GM12878 (cell line): Measurements from ENCODE around the gene LYPD6. TPM values are rescaled to one million over a fixed set of nuclear protein-coding genes. Genes with fewer than 3 reads are reported as not detected.

Source experiments
- ATAC-seq: fragments of 200-7000 bp; cut with Tn5 transposase; 3 replicates; pipeline ENCODE4 v1.9.1; 2020; ENCODE audit warnings: mild to moderate bottlenecking, moderate library complexity
- BruUV-seq: library from RNA; stranded (reverse); fragments of 400-500 nt; replicated peaks from 2 replicates; lab custom pipeline; 2021; lab: Mats Ljungman, UMichigan
- CTCF ChIA-PET: fragments of 300-600 bp; sonication (Branson Sonifier 250); formaldehyde crosslinking; extraction: SDS; loops from one replicate; lab custom pipeline; 2021; ENCODE audit warnings: inconsistent platforms; lab: Yijun Ruan, JAX
- POLR2A ChIA-PET: fragments of 350-600 bp; formaldehyde crosslinking; extraction: SDS; loops from one replicate; lab custom pipeline; 2021; ENCODE audit warnings: inconsistent platforms; lab: Charles Lee
- RAD21 ChIA-PET: fragments of 300-600 bp; sonication (Branson Sonifier 250); formaldehyde crosslinking; loops from one replicate; lab custom pipeline; 2023; ENCODE audit warnings: antibody characterized with exemption; ENCODE audit not compliant: unreplicated experiment; lab: Charles Lee
- SMC1A ChIA-PET: fragments of 300-600 bp; sonication (Branson Sonifier 250); formaldehyde crosslinking; loops from one replicate; lab custom pipeline; 2023; ENCODE audit not compliant: unreplicated experiment, uncharacterized antibody; lab: Charles Lee
- DNase-seq: peaks from one replicate; pipeline ENCODE4 v3.0.0-alpha.2; 2011; ENCODE audit warnings: low read depth, low spot score
- FAIRE-seq: peaks from 3 replicates; lab custom pipeline; 2011; peaks lifted over from hg19 to GRCh38; lab: Jason Lieb, UNC
- H2AFZ ChIP-seq: 2 replicates; pipeline ENCODE4 v1.6.0; 2011; ENCODE audit warnings: low read depth, low read length, control low read depth; ENCODE audit not compliant: control insufficient read depth
- H3K27ac ChIP-seq: 2 replicates; pipeline ENCODE4 v1.5.1; 2011; ENCODE audit warnings: control low read depth; ENCODE audit not compliant: control insufficient read depth, insufficient read depth
- H3K27me3 ChIP-seq, 2 experiments: replicated peaks in 1 of 2; 2 replicates each; pipeline versions ENCODE4 v1.6.0 to v1.6.1; 2011; ENCODE audit warnings: low read length in 1 of 2; ENCODE audit not compliant: control insufficient read depth in 2 of 2, insufficient read depth in 2 of 2
- H3K36me3 ChIP-seq, 2 experiments: 2 replicates each; pipeline ENCODE4 v1.5.1; 2011; ENCODE audit warnings: low read length in 1 of 2; ENCODE audit not compliant: control insufficient read depth in 2 of 2, insufficient read depth in 2 of 2
- H3K4me1 ChIP-seq: 2 replicates; pipeline ENCODE4 v1.6.1; 2011; ENCODE audit warnings: mild to moderate bottlenecking, low read length, moderate library complexity, mixed read lengths; ENCODE audit not compliant: control insufficient read depth, insufficient read depth
- H3K4me2 ChIP-seq: 2 replicates; pipeline ENCODE4 v1.6.0; 2011; ENCODE audit warnings: control low read depth; ENCODE audit not compliant: control insufficient read depth, insufficient read depth
- H3K4me3 ChIP-seq: fragments of 200-600 bp; sonication (generic); 2 replicates; pipeline ENCODE4 v1.5.1; 2016
- H3K79me2 ChIP-seq: 2 replicates; pipeline ENCODE4 v1.6.0; 2011; ENCODE audit warnings: low read length; ENCODE audit not compliant: control insufficient read depth, insufficient read depth
- H3K9ac ChIP-seq: 2 replicates; pipeline ENCODE4 v1.8.0; 2011; ENCODE audit warnings: low read length, control low read depth, mixed read lengths; ENCODE audit not compliant: control insufficient read depth, insufficient read depth
- H3K9me3 ChIP-seq: replicated peaks from 3 replicates; pipeline ENCODE4 v1.5.1; 2011; ENCODE audit warnings: mild to moderate bottlenecking, low read length; ENCODE audit not compliant: control insufficient read depth, insufficient read depth
- H4K20me1 ChIP-seq: 2 replicates; pipeline ENCODE4 v1.6.0; 2011; ENCODE audit not compliant: control insufficient read depth, insufficient read depth
- CBX3 ChIP-seq: fragments of 200-600 bp; sonication (generic); IDR thresholded peaks from 2 replicates; pipeline ENCODE4 v1.6.1; 2016; ENCODE audit warnings: low read depth, borderline replicate concordance
- DPF2 ChIP-seq: fragments of 450-650 bp; IDR thresholded peaks from 2 replicates; pipeline ENCODE4 v1.6.1; 2017; ENCODE audit warnings: mild to moderate bottlenecking
- HCFC1 ChIP-seq: fragments of 150-350 bp; IDR thresholded peaks from 2 replicates; pipeline ENCODE4 v1.6.1; 2014; ENCODE audit warnings: low read length
- MYB ChIP-seq: fragments of 150-350 bp; IDR thresholded peaks from 2 replicates; pipeline ENCODE4 v1.6.1; 2014; ENCODE audit warnings: mild to moderate bottlenecking, low read depth, low read length, borderline replicate concordance
- PRDM15 ChIP-seq: fragments of 450-650 bp; formaldehyde crosslinking; IDR thresholded peaks from 2 replicates; pipeline ENCODE4 v1.4.0; 2020; ENCODE audit warnings: mild to moderate bottlenecking, moderate library complexity
- RFX5 ChIP-seq: IDR thresholded peaks from 2 replicates; pipeline ENCODE4 v1.6.1; 2011; ENCODE audit warnings: low read depth, low read length, improper control_type of control experiment
- SMAD1 ChIP-seq: fragments of 450-650 bp; IDR thresholded peaks from 2 replicates; pipeline ENCODE4 v1.6.1; 2018; ENCODE audit warnings: mild to moderate bottlenecking, low read depth; ENCODE audit not compliant: partially characterized antibody
- SREBF1 ChIP-seq: IDR thresholded peaks from 2 replicates; pipeline ENCODE4 v1.6.1; 2012; ENCODE audit warnings: mild to moderate bottlenecking, low read length
- WGBS: methylation state at CpG from one replicate; pipeline ENCODE4 v1.1.6; 2016; ENCODE audit warnings: low lambda C conversion rate; ENCODE audit not compliant: insufficient replicate concordance, insufficient coverage; ENCODE audit errors: missing lambda C conversion rate; 5-methylcytosine and 5-hydroxymethylcytosine counted together
- in situ Hi-C: fragments of 300-500 bp; cut with MboI; formaldehyde crosslinking; loops from 9 replicates; pipeline ENCODE4 v1.14.3; 2018; ENCODE audit warnings: mixed read lengths
- intact Hi-C: fragments of 100-400 bp; cut with micrococcal nuclease; formaldehyde crosslinking; loops from one replicate; pipeline ENCODE4 v1.14.2; 2022; ENCODE audit not compliant: unreplicated experiment
- polyA plus RNA-seq, 11 experiments: library from polyadenylated mRNA; depleted of rRNA in 4 of 11; unstranded in 6 of 11; stranded (reverse) in 5 of 11; fragments of >200 nt; fragmentation: Nextera tagmentation in 4 of 11; fragmentation: Illumina TruSeq in 1 of 11; extraction: Ambion mirVana in 4 of 11; extraction: Trizol in 1 of 11; gene quantifications; 1 replicate in 1 of 11; 2 replicates in 10 of 11; pipeline versions ENCODE4 v1.2.1 to v1.2.3, GENCODE V29; 2011 to 2016; ENCODE audit warnings: inconsistent platforms in 2 of 11, missing spikeins in 2 of 11, low read depth in 1 of 11
- total RNA-seq, 4 experiments: library from RNA; depleted of rRNA in 3 of 4; stranded (reverse); fragments of >200 nt in 3 of 4; fragmentation: Illumina TruSeq in 1 of 4; extraction: Trizol in 1 of 4; gene quantifications; 2 replicates each; pipeline versions ENCODE4 v1.2.1 to v1.2.3, GENCODE V29; 2013 to 2021

The LYPD6 gene
- total and polyA plus RNA-seq, 10 of the 15 experiments (the other 5 are each of a cell fraction or from before 2014, with no cell fraction given): not detected

GRCh38 chr2:149339324-149339723 lies 8.9 kb downstream of the LYPD6 start:
- no TSS peak for BruUV-seq
- no peak overlapping the region for H3K4me3 ChIP-seq
- RAD21 ChIA-PET: no interaction called here
- 4% methylated on average over 2 of the region's 2 CpGs for WGBS
- SMC1A ChIA-PET: no interaction called here
- H4K20me1 ChIP-seq: no peaks in the 10 kb centered on the region
- no peaks in the 10 kb centered on the region for H3K79me2 ChIP-seq
- no peak for ATAC-seq
- no peak overlapping the region for H3K4me2 ChIP-seq
- POLR2A ChIA-PET: no interaction called here
- no peaks in the 10 kb centered on the region for H3K27me3 ChIP-seq
- no peak overlapping the region for H3K9ac ChIP-seq
- H3K27ac ChIP-seq: no peak overlapping the region
- in situ Hi-C loops (no loop called here), intact Hi-C loops (no loop called here)
- H2AFZ ChIP-seq: no peak overlapping the region
- no peaks in the 10 kb centered on the region for H3K4me1 ChIP-seq
- no peak for TF ChIP-seq PRDM15 (CRISPR knock-in tag)
- TF ChIP-seq MYB: no peak
- no peak for TF ChIP-seq CBX3
- no peak for TF ChIP-seq DPF2
- peak; percentile 44; the same call in 1 of the 2 replicates for TF ChIP-seq RFX5
- no peak for TF ChIP-seq SMAD1
- TF ChIP-seq SREBF1: no peak
- TF ChIP-seq HCFC1: no peak
- TF ChIP-seq, all 136 proteins: peak for 1
- CTCF ChIA-PET: no interaction called here
- DNase-seq (no peak), FAIRE-seq (no peak)
- Histone ChIP-seq H3K36me3 (no peaks in the 10 kb centered on the region), H3K9me3 (no peaks in the 10 kb centered on the region)
